GM19438 (cell line): ENCODE data around the gene AARS2.
"Not testable (repeated sequence)": the region's sequence is repeated elsewhere in the genome, so short reads cannot be mapped to it uniquely, and the experiment has no call there.

Experiments used
- ATAC-seq: cut with Tn5 transposase; IDR thresholded peaks from one replicate; pipeline ENCODE4 v1.9.1; 2021; ENCODE audit warnings: low read depth; ENCODE audit not compliant: unreplicated experiment

AARS2 gene

GRCh38 chr6:44333273-44333919 lies 20.2 kb upstream of the AARS2 start:
- no peak for ATAC-seq

GRCh38 chr6:44332585-44332984 lies 19.4 kb upstream of the AARS2 start:
- ATAC-seq = no peak

DNA sequence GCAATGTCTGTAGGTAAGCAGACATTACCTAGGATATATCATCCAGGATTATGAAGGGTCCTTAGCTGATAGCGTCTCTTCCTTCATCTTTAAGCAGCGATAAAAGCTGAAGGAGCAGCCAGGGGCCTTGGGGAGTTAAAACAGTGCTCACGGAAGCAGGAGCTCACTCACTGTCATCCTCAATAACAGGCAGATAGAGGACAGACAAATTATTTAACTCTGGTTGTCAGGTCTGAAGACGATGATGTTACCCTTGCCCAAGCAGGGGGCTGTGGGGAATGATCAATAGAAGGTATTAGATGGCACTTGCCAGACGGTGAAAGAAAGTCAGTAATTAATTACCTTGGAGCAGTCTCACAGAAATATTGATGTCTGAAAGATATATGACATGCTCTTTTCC lies 16.7 kb upstream of the AARS2 start:
- ATAC-seq = no peak

GRCh38 chr6:44328203-44328602 lies 15.1 kb upstream of the AARS2 start:
- ATAC-seq = not testable (repeated sequence)

DNA sequence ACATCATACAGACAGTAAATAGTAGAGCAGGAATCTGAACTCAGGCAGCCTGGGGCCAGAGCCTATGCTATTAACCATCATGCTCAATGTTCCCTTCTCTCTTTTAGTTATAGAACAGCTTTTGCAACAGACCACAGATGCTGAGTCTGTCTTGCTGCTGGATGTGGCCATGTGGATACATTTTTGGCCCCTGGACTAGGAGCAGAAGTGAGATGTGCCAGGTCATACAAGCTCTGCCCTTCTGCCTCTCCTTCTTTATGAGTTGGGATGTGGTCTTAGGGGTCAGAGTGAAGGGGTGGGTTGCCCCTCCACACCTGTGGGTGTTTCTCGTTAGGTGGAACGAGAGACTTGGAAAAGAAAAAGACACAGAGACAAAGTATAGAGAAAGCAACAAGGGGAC lies 14.6 kb upstream of the AARS2 start:
- no peak for ATAC-seq

- no peak for ATAC-seq
Observed at GRCh38 chr6:44327096-44327495, 13.9 kb upstream of the AARS2 start.

DNA sequence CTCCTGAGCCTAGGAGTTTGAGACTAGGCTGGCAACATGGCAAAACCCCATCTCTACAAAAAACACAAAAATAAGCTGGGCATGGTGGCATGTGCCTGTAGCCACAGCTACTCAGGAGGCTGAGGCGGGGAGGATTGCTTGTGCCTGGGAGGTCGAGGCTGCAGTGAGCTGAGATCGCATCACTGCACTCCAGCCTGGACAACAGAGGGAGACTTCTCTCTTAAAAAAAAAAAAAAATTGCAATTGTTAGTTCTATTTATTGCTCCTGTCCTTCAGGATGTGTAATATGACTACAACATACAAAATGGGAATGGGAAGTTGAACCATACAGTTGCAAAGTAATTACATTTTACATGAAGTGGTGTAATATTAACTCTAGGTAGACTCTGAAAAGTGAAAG lies 8.1 kb upstream of the AARS2 start:
- no peak for ATAC-seq

GRCh38 chr6:44317136-44317631 lies 4.0 kb upstream of the AARS2 start:
- ATAC-seq = not testable (repeated sequence)

- no peak for ATAC-seq
Observed at GRCh38 chr6:44316481-44316880, 3.3 kb upstream of the AARS2 start.

DNA sequence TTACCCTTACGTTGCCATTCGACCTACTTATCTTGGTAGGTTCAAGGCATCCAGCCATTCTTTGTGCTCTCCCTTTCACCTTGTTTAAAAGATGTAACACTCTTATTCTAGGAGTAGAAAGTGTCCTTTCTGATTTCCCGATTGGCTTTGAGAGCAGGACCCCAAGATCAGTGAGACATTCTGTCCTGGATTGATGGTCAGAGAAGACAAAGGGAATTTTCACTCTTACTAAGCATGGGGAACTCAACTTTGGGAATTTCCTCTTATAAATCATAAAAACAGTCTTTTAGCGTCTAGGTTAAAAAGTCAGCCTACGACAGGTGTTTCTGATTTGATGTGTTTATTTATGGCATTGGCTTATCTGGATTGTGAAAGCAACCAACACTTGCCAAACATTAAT lies 2.8 kb upstream of the AARS2 start:
- ATAC-seq = no peak

DNA sequence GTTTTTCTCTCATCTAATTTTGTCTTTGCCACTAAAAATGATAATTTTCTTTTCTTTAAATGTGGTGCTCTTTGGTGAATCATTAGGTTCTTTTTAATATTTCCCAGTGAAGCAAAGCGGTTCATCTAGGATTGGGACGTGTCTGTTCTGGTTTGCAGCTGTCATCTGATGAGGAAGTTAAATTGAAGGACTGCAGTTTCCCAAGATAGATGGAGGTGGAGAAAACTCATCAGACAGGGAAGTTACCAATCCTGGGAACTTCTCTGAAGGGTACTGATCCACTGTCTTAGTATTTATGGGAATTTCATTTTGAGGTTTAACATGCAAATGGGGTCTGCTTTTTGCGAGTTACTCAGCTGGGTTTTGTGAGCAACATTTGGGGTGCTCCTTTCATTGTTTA lies 2.4 kb upstream of the AARS2 start:
- no peak for ATAC-seq

DNA sequence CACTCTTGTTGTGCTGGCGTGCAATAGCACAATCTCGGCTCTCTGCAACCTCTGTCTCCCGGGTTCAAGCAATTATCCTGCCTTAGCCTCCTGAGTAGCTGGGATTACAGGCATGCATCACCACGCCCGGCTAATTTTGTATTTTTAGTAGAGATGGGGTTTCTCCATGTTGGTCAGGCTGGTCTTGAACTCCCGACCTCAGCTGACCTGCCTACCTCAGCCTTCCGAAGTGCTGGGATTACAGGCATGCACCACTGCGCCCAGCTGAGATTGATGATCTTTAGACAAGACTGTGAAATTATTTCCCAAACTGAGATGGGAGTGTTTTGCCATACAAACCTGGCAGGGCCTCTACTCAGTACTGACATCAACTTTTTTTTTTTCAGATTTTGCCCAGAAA lies 1.5 kb upstream of the AARS2 start:
- not testable (repeated sequence) for ATAC-seq

GRCh38 chr6:44311767-44312166 lies 1.4 kb downstream of the AARS2 start:
- ATAC-seq = no peak

GRCh38 chr6:44311304-44311703 lies 1.8 kb downstream of the AARS2 start:
- no peak for ATAC-seq

GRCh38 chr6:44310241-44310640 lies 2.9 kb downstream of the AARS2 start:
- no peak for ATAC-seq

DNA sequence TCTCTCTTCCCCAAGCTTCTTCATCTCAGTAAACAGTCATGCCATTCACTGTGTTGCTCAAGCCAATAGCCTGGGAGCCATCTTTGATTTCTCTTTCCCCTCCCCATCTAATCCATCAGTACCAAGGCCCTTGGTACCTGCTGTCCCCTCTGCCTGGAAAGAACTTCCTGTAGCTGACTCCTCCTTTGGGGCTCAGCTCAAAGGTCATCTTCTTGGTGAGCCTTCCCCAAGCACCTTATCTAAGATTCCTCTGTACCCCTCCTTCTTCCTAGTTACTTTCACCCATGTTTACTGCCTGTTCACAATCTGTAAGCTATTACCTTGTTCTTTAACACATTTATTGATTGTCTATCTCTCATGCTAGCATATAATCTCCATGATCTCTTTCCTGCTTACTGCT lies 3.5 kb downstream of the AARS2 start:
- ATAC-seq = no peak

GRCh38 chr6:44309092-44309491 lies 4.1 kb downstream of the AARS2 start:
- ATAC-seq = no peak

GRCh38 chr6:44307217-44307616 lies 5.9 kb downstream of the AARS2 start:
- ATAC-seq = no peak

DNA sequence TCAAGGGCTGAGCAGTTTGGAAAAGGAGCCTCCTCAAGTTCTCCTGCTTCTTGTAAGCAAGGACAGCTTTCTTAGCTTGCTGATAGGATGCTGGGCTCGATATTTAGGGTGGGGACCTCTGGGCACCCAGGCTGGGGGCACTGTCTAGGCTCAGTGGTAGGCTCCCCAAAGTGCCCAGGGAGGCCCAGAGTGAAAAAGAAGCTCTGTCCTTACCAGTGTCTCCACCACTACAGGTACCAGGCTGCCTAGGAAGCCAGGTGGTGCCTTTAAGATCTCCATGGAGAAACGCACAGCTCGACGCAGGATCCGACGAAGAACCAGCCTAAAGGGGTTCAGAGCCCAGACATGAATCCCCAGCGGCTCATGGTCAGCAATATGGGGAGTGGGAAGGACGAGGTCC lies 6.4 kb downstream of the AARS2 start:
- no peak for ATAC-seq

DNA sequence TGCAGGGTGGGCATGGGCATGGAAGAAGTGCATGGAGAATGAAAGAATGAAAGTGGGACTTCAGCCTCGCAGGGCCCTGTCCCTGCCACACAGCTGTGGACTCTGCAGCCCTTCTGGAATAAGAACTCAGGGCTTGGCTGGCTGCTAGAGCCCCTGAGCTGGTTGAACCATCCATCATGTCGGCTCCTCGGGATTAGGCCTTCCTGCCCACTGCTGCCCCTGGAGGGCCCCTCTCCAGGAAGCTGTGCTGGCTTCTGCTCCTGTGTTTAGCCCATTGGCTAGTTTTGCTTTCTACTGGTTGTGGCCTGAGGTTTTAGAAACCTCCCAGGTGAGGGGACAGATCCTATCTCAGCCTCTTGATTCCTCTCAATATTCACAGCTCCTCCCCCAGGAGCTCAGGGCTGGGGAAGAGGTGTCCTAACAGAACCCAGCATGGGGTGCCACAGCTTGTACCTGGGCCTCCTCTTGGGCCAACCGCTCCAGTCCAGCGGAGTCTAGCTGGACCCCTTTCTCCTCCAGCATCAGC lies 7.9 kb downstream of the AARS2 start:
- ATAC-seq = no peak

DNA sequence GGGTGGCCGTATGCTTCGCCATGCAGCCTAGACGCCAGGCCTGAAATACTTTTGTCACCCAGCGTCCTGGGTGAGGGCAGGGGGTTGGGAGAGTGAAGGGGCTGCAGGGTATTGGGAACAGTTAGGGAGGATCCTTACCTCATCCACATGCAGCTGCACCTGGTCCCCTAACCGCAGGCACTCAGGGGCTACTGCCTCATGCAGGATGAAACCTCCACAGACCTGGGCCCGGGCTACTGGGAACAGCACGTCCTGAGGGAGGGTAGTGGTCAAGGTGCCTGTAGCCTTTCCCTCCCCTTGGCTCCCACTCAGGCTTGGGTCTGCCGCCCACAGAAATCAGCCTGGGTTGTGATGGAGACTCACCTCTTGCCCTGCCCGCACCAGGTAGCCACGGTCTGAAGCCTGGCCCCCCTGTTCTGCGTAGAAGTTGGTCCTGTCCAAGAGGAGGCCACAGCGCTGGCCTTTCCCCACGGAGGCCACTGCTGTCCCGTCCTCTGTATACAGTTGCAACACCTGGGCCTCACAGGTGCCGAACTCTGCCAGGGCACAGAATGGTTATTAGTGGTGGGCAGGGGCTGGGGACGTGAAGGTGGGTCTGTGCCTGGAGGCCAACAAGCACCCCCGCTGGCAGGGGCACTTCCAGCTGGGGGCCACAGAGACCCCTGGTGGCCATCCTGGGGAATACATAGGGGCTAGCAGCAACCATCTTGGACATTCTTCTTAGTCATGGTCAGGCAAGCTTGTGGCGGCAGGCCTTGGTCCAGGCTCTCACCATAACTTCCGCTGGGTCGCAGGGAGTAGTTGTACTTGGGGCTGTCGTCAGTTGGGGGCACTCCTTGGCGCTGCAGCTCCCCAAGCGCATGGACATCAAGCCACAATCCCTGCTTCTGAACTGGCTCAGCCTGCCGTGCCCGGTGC lies 8.6 kb downstream of the AARS2 start:
- no peak for ATAC-seq

DNA sequence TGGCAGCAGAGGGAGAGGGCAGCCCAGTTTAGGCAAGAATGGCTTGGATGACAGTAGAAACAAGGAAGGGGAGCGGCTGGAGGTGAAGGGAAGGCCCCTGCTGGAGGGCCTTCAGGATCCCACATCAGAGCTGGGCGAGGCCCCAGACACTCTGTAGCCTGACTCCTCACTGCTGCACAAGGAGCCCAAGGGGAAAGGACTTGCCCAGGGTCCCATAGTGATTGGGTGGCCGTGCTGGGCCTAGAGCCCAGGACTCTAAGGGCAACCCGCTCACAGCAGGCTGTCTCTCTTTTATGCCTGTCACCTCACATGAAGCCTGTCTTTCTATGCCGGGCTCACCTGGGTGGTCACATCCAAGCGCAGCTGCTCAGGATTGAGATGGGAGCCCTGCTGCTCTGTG lies 9.3 kb downstream of the AARS2 start:
- no peak for ATAC-seq
